Osteoblast (primary cell): ENCODE measurements around the gene CASP9. TPM values are rescaled to one million over a fixed set of nuclear protein-coding genes. Genes with fewer than 3 reads are reported as not detected.
"Not testable (repeated sequence)": the region's sequence is repeated elsewhere in the genome, so short reads cannot be mapped to it uniquely, and the experiment has no call there.

Experiments used
- DNase-seq: peaks from one replicate; pipeline ENCODE4 v3.0.0; 2011; ENCODE audit warnings: low spot score, mixed read lengths; ENCODE audit not compliant: insufficient read length; ENCODE audit errors: missing footprints
- H2AFZ ChIP-seq: 2 replicates; pipeline ENCODE4 v1.6.0; 2011; ENCODE audit warnings: mild to moderate bottlenecking, low read length
- H3K27ac ChIP-seq: 2 replicates; pipeline ENCODE4 v1.5.1; 2011; ENCODE audit warnings: mild to moderate bottlenecking, low read depth, low read length, moderate library complexity
- H3K27me3 ChIP-seq: 2 replicates; pipeline ENCODE4 v1.6.0; 2012; ENCODE audit warnings: mild to moderate bottlenecking, control low read depth, inconsistent platforms, low read length, moderate library complexity; ENCODE audit not compliant: insufficient read depth
- H3K36me3 ChIP-seq: 2 replicates; pipeline ENCODE4 v1.5.1; 2011; ENCODE audit warnings: mild to moderate bottlenecking, low read length, control low read depth, moderate library complexity; ENCODE audit not compliant: insufficient read depth
- H3K4me1 ChIP-seq: 2 replicates; pipeline ENCODE4 v1.5.1; 2011; ENCODE audit warnings: mild to moderate bottlenecking, low read length, control low read depth, moderate library complexity; ENCODE audit not compliant: insufficient read depth
- H3K4me2 ChIP-seq: 2 replicates; pipeline ENCODE4 v1.6.0; 2011; ENCODE audit warnings: mild to moderate bottlenecking, low read length; ENCODE audit not compliant: insufficient read depth
- H3K4me3 ChIP-seq: fragments of 200-600 bp; sonication (generic); 3 replicates; pipeline ENCODE4 v1.5.1; 2012; ENCODE audit warnings: mild to moderate bottlenecking, low read length, inconsistent platforms; ENCODE audit not compliant: insufficient read depth
- H3K79me2 ChIP-seq: 2 replicates; pipeline ENCODE4 v1.6.0; 2012; ENCODE audit warnings: mild to moderate bottlenecking, low read length, control low read depth, inconsistent platforms; ENCODE audit not compliant: insufficient read depth
- H3K9me3 ChIP-seq: 2 replicates; pipeline ENCODE4 v1.5.1; 2011; ENCODE audit warnings: low read depth, low read length, control low read depth
- H4K20me1 ChIP-seq: 2 replicates; pipeline ENCODE4 v1.6.0; 2012; ENCODE audit warnings: mild to moderate bottlenecking, low read length, control low read depth; ENCODE audit not compliant: insufficient read depth
- total RNA-seq: library from RNA; depleted of rRNA; stranded (reverse); fragments of >200 nt; gene quantifications from 2 replicates; pipeline ENCODE4 v1.2.3, GENCODE V29; 2012
- TF ChIP-seq, protein P1 (sequence below): IDR thresholded peaks from 2 replicates; pipeline ENCODE4 v1.5.1; 2011; ENCODE audit warnings: mild to moderate bottlenecking, low read depth, low read length, moderate library complexity; ENCODE audit errors: extremely low read depth

The CASP9 gene
- total RNA-seq, 1 donor, result 10.9 TPM

DNA sequence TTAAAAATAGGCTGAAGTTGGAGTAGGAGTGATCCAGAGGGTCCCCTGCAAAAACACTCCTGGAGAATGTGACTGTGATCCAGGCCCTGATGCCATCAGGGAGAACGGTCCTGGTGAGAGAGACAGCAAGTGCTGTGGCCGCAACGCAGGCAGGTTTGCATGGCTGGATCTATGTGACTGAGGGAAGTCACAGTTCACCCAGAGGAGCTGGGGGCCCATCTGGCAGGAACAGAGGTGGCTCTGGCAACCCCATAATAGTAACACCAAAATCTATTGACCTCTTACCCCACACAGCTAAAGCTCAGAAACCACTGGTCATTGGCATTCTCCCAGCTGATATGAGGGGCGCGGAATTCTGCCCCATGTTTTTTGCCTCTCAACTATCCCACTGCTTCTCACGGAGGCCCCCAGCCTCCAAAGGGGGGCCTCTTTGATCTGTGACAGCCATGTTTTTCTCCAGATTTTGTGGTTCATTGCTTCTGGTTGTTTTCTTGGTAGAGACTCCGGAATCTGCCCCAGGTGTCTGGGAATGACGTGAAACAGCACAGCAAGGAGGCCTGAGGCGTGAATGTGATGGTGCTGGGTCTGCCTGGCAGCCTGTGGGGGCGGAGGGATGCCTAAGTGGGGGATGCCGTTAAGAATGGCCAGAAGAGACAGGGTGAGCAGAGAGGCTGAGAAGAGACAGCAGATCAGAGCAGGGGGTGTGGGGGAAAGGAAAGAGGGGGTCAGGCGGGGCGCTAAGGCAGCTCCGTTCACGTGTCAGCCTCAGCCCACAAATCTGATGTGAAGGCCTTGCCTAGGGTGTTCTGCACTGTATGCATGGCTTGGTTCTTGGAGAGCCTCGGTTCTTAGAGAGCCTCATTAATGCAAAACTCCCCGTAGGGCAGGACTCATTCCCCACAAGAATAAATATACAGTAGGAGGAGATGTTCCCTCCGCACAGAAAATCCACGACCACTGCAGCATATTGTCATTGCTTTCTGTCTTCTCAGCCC is 23.5 kb downstream of the CASP9 start:
- H3K36me3 ChIP-seq, result peaks cover 3% of the 10 kb centered on the region
- no peak for DNase-seq
- H4K20me1 ChIP-seq, result no peaks in the 10 kb centered on the region
- H3K4me3 ChIP-seq, result no peak overlapping the region
- H2AFZ ChIP-seq, result no peak overlapping the region
- H3K27ac ChIP-seq, result no peak overlapping the region
- TF ChIP-seq, protein P1, sequence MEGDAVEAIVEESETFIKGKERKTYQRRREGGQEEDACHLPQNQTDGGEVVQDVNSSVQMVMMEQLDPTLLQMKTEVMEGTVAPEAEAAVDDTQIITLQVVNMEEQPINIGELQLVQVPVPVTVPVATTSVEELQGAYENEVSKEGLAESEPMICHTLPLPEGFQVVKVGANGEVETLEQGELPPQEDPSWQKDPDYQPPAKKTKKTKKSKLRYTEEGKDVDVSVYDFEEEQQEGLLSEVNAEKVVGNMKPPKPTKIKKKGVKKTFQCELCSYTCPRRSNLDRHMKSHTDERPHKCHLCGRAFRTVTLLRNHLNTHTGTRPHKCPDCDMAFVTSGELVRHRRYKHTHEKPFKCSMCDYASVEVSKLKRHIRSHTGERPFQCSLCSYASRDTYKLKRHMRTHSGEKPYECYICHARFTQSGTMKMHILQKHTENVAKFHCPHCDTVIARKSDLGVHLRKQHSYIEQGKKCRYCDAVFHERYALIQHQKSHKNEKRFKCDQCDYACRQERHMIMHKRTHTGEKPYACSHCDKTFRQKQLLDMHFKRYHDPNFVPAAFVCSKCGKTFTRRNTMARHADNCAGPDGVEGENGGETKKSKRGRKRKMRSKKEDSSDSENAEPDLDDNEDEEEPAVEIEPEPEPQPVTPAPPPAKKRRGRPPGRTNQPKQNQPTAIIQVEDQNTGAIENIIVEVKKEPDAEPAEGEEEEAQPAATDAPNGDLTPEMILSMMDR, result no peak
- no peaks in the 10 kb centered on the region for H3K79me2 ChIP-seq
- H3K4me2 ChIP-seq, result no peak overlapping the region
- no peaks in the 10 kb centered on the region for H3K27me3 ChIP-seq
- no peaks in the 10 kb centered on the region for H3K4me1 ChIP-seq
- H3K9me3 ChIP-seq, result no peaks in the 10 kb centered on the region

DNA sequence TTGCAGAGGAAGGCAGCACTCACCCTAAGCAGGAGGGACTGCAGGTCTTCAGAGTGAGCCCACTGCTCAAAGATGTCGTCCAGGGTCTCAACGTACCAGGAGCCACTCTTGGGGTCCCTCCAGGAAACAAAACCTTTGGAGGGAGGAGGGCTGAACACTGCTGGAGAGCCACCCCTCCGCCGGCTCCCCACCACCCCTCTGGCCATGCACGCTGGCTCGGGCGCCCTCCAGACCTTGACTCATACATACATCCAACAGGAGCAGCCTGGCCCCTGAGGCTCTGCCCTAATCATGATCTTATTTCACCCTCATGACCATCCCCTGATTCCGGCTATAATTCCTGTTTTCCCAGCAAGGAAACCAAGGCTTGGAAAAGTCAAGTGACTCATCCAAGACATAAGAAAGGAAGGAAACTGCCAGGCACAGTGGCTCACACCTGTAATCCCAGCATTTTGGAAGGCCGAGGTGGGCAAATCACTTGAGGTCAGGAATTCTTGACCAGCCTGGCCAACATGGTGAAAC is 30.1 kb downstream of the CASP9 start:
- Histone ChIP-seq H3K27ac (no peak overlapping the region), H3K4me1 (no peaks in the 10 kb centered on the region), H3K4me2 (no peak overlapping the region), H3K79me2 (no peaks in the 10 kb centered on the region), H3K36me3 (no peaks in the 10 kb centered on the region), H3K9me3 (no peaks in the 10 kb centered on the region), H3K27me3 (no peaks in the 10 kb centered on the region), H2AFZ (no peak overlapping the region), H4K20me1 (no peaks in the 10 kb centered on the region), H3K4me3 (no peak overlapping the region)
- TF ChIP-seq, protein P1, result no peak
- DNase-seq, result no peak

DNA sequence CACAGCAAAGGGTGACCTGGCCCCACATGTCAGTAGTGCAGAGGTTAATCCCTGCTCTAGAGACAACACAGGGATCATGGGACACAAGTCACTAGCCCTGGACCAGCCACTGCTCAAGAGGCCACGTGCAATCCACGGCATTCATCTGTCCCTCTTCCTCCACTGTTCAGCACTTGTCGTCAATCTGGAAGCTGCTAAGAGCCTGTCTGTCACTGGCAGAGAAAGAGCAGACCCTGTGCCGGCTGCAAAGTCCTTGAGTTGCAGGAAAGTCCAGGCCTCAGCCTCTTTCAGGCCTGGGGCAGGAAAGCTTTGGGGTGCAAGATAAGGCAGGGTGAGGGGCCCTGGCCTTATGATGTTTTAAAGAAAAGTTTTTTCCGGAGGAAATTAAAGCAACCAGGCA is 31.4 kb downstream of the CASP9 start:
- TF ChIP-seq, protein P1, result no peak
- no peak for DNase-seq
- Histone ChIP-seq H4K20me1 (no peaks in the 10 kb centered on the region), H3K36me3 (no peaks in the 10 kb centered on the region), H3K9me3 (no peaks in the 10 kb centered on the region), H3K4me2 (no peak overlapping the region), H2AFZ (no peak overlapping the region), H3K27ac (no peak overlapping the region), H3K4me3 (no peak overlapping the region), H3K4me1 (no peaks in the 10 kb centered on the region), H3K79me2 (no peaks in the 10 kb centered on the region), H3K27me3 (no peaks in the 10 kb centered on the region)

DNA sequence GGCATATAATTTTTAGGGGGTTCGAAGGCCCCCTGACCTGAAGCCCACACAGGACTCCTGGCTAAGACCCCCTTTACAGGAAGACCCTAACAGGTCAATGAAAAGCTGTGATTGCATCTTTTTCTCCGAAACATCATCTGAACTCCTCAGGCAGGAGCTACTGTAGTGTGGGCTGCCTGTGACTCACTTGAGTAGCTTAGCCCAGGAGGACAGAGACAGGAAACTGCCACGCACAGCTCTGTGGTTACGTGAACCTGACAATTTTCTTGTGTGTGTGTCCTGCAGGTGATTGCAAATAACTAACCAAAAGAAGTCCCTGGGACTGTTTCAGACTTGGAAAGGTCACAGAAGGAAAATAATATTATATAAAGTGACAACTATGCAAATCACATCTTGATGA is 33.0 kb downstream of the CASP9 start:
- not testable (repeated sequence) for H3K27ac ChIP-seq

More for the DNA sequence above, 33.0 kb downstream of the CASP9 start:
- peak; percentile 69 for DNase-seq
- not testable (repeated sequence) for H3K36me3 ChIP-seq, H3K79me2 ChIP-seq, H3K4me2 ChIP-seq, H3K4me1 ChIP-seq, H3K9me3 ChIP-seq, H3K27me3 ChIP-seq, H3K4me3 ChIP-seq, H4K20me1 ChIP-seq, H2AFZ ChIP-seq
